ENCODE results near the gene KRT34. TPM values are rescaled to one million over a fixed set of nuclear protein-coding genes. Genes with fewer than 3 reads are reported as not detected.

KRT34 gene
- total RNA-seq, 1 donor: 0.45 TPM

DNA sequence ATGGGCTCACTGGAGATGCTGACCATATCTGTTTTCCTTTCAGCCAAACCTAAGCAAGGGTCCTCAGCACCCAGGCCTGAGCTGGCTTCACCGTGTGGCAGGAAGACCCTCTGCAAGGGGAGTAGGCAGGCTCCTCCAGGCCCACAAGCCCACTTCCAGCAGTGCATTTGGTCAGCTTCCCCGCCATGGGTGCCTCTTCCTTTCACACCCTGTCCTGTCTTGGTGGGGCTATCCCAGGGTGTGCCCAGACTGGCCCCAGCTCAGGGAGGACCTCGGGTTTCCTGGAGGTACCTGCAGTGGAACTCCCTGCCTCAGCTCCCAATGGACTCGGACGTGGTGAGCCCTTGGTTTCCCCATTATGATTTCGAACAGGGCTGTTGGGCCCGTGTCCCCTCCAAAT lies 53.9 kb downstream of the KRT34 start:
- no peak overlapping the region for H3K4me3 ChIP-seq (ENCODE audit: low read depth, low read length)
- TF ChIP-seq, protein P1, sequence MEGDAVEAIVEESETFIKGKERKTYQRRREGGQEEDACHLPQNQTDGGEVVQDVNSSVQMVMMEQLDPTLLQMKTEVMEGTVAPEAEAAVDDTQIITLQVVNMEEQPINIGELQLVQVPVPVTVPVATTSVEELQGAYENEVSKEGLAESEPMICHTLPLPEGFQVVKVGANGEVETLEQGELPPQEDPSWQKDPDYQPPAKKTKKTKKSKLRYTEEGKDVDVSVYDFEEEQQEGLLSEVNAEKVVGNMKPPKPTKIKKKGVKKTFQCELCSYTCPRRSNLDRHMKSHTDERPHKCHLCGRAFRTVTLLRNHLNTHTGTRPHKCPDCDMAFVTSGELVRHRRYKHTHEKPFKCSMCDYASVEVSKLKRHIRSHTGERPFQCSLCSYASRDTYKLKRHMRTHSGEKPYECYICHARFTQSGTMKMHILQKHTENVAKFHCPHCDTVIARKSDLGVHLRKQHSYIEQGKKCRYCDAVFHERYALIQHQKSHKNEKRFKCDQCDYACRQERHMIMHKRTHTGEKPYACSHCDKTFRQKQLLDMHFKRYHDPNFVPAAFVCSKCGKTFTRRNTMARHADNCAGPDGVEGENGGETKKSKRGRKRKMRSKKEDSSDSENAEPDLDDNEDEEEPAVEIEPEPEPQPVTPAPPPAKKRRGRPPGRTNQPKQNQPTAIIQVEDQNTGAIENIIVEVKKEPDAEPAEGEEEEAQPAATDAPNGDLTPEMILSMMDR (IDR thresholded peaks at IDR 0.05; ENCODE audit: insufficient read depth, low read length): no peak
- no peak for DNase-seq (ENCODE audit: low read depth)

Other genes with a start within 250 kb of the KRT34 start
- gene KRTAP4-6, start 241.8 kb downstream of the KRT34 start, total RNA-seq (ENCODE audit: low replicate concordance): not detected in 2 replicates
- not detected in 2 replicates for gene KRTAP4-5, start 232.5 kb downstream of the KRT34 start, total RNA-seq (ENCODE audit: low replicate concordance)
- gene KRTAP4-4, start 221.6 kb downstream of the KRT34 start, total RNA-seq (ENCODE audit: low replicate concordance): not detected in 2 replicates
- gene KRTAP4-3, start 214.1 kb downstream of the KRT34 start, total RNA-seq (ENCODE audit: low replicate concordance): not detected in 2 replicates
- gene KRTAP4-2, start 204.1 kb downstream of the KRT34 start, total RNA-seq (ENCODE audit: low replicate concordance): not detected in 2 replicates
- gene KRTAP4-1, start 197.4 kb downstream of the KRT34 start, total RNA-seq (ENCODE audit: low replicate concordance): not detected in 2 replicates
- gene KRTAP9-1, start 192.4 kb downstream of the KRT34 start, total RNA-seq (ENCODE audit: low replicate concordance): not detected in 2 replicates
- not detected in 2 replicates for gene KRTAP9-2, start 155.7 kb downstream of the KRT34 start, total RNA-seq (ENCODE audit: low replicate concordance)
- not detected in 2 replicates for gene KRTAP9-3, start 149.9 kb downstream of the KRT34 start, total RNA-seq (ENCODE audit: low replicate concordance)
- not detected in 2 replicates for gene KRTAP9-8, start 144.3 kb downstream of the KRT34 start, total RNA-seq (ENCODE audit: low replicate concordance)
- not detected in 2 replicates for gene KRTAP9-4, start 132.6 kb downstream of the KRT34 start, total RNA-seq (ENCODE audit: low replicate concordance)
- not detected in 2 replicates for gene KRTAP9-9, start 126.9 kb downstream of the KRT34 start, total RNA-seq (ENCODE audit: low replicate concordance)
- gene KRTAP9-6, start 116.9 kb downstream of the KRT34 start, total RNA-seq (ENCODE audit: low replicate concordance): not detected in 2 replicates
- not detected in 2 replicates for gene KRTAP9-7, start 106.6 kb downstream of the KRT34 start, total RNA-seq (ENCODE audit: low replicate concordance)
- not detected in 2 replicates for gene KRTAP29-1, start 79.5 kb downstream of the KRT34 start, total RNA-seq (ENCODE audit: low replicate concordance)
- gene KRTAP16-1, start 73.0 kb downstream of the KRT34 start, total RNA-seq (ENCODE audit: low replicate concordance): not detected in 2 replicates
- not detected in 2 replicates for gene KRTAP17-1, start 66.6 kb downstream of the KRT34 start, total RNA-seq (ENCODE audit: low replicate concordance)
- not detected in 2 replicates for gene KRT33A, start 31.5 kb downstream of the KRT34 start, total RNA-seq (ENCODE audit: low replicate concordance)
- gene KRT33B, start 12.5 kb downstream of the KRT34 start, total RNA-seq (ENCODE audit: low replicate concordance): not detected in 2 replicates
- gene KRT31, start 15.3 kb upstream of the KRT34 start, total RNA-seq (ENCODE audit: low replicate concordance): 0.09 TPM in 1 of 2 replicates, not detected in the other
- gene KRT37, start 42.3 kb upstream of the KRT34 start, total RNA-seq (ENCODE audit: low replicate concordance): not detected in 2 replicates
- not detected in 2 replicates for gene KRT38, start 58.7 kb upstream of the KRT34 start, total RNA-seq (ENCODE audit: low replicate concordance)
- 0.09 TPM in 1 of 2 replicates, not detected in the other for gene KRT32, start 85.1 kb upstream of the KRT34 start, total RNA-seq (ENCODE audit: low replicate concordance)
- gene KRT35, start 98.8 kb upstream of the KRT34 start, total RNA-seq (ENCODE audit: low replicate concordance): not detected in 2 replicates
- not detected in 2 replicates for gene KRT36, start 107.6 kb upstream of the KRT34 start, total RNA-seq (ENCODE audit: low replicate concordance)
- gene KRT13, start 123.3 kb upstream of the KRT34 start, total RNA-seq (ENCODE audit: low replicate concordance): not detected in 2 replicates
- 0.63 TPM in 1 of 2 replicates, not detected in the other for gene KRT15, start 136.6 kb upstream of the KRT34 start, total RNA-seq (ENCODE audit: low replicate concordance)
- gene KRT19, start 146.0 kb upstream of the KRT34 start, total RNA-seq (ENCODE audit: low replicate concordance): 50.7 and 78.5 TPM in 2 replicates
- gene KRT9, start 189.8 kb upstream of the KRT34 start, total RNA-seq (ENCODE audit: low replicate concordance): not detected in 2 replicates
- 0.82 and 1.3 TPM in 2 replicates for gene KRT14, start 204.6 kb upstream of the KRT34 start, total RNA-seq (ENCODE audit: low replicate concordance)
- gene KRT16, start 230.5 kb upstream of the KRT34 start, total RNA-seq (ENCODE audit: low replicate concordance): 0.98 and 2.0 TPM in 2 replicates
- 0.57 TPM in 1 of 2 replicates, not detected in the other for gene KRT17, start 242.3 kb upstream of the KRT34 start, total RNA-seq (ENCODE audit: low replicate concordance)